PC-9 (cell line): Measurements from ENCODE around the gene MMP19. TPM values are rescaled to one million over a fixed set of nuclear protein-coding genes. Genes with fewer than 3 reads are reported as not detected.
"Not testable (repeated sequence)": the region's sequence is repeated elsewhere in the genome, so short reads cannot be mapped to it uniquely, and the experiment has no call there.

ENCODE experiments used
- BruUV-seq: library from RNA; stranded (reverse); fragments of 400-500 nt; replicated peaks from 2 replicates; lab custom pipeline; 2021; lab: Mats Ljungman, UMichigan
- CTCF ChIA-PET: fragments of 300-600 bp; sonication (Branson Sonifier 250); formaldehyde crosslinking; loops from one replicate; lab custom pipeline; 2022; ENCODE audit warnings: antibody characterized with exemption; lab: Charles Lee
- POLR2A ChIA-PET: fragments of 300-600 bp; sonication (Branson Sonifier 250); formaldehyde crosslinking; loops from one replicate; lab custom pipeline; 2022; ENCODE audit warnings: antibody characterized with exemption; ENCODE audit not compliant: unreplicated experiment; lab: Charles Lee
- DNase-seq, 2 experiments: peaks; one replicate each; pipeline versions ENCODE4 v3.0.0 to v3.0.0-alpha.2; 2015 to 2022; ENCODE audit warnings: mixed read lengths in 1 of 2
- H2AFZ ChIP-seq: fragments of 200-600 bp; sonication (generic); 2 replicates; pipeline ENCODE4 v1.8.1; 2017; ENCODE audit warnings: antibody characterized with exemption
- H3F3A ChIP-seq: fragments of 200-600 bp; sonication (generic); 2 replicates; pipeline ENCODE4 v1.8.1; 2017; ENCODE audit warnings: antibody characterized with exemption, mild to moderate bottlenecking, low read depth; ENCODE audit not compliant: insufficient read depth
- H3K27ac ChIP-seq: fragments of 200-600 bp; sonication (generic); 2 replicates; pipeline ENCODE4 v1.6.1; 2016; ENCODE audit warnings: mixed run types
- H3K27me3 ChIP-seq: fragments of 200-600 bp; sonication (generic); 2 replicates; pipeline ENCODE4 v1.6.1; 2016; ENCODE audit warnings: low read depth, mixed run types; ENCODE audit not compliant: insufficient read depth
- H3K36me3 ChIP-seq: fragments of 200-600 bp; sonication (generic); 2 replicates; pipeline ENCODE4 v1.6.1; 2016; ENCODE audit warnings: low read depth, mixed run types
- H3K4me1 ChIP-seq: fragments of 200-600 bp; sonication (generic); replicated peaks from 2 replicates; pipeline ENCODE4 v1.6.1; 2016; ENCODE audit warnings: mixed run types; ENCODE audit not compliant: insufficient read depth
- H3K4me2 ChIP-seq: fragments of 200-600 bp; sonication (generic); 2 replicates; pipeline ENCODE4 v1.6.1; 2017; ENCODE audit warnings: mixed run types
- H3K4me3 ChIP-seq: fragments of 200-600 bp; sonication (generic); 2 replicates; pipeline ENCODE4 v1.6.1; 2016; ENCODE audit warnings: mixed run types
- H3K79me2 ChIP-seq: fragments of 200-600 bp; sonication (generic); 2 replicates; pipeline ENCODE4 v1.6.1; 2017; ENCODE audit warnings: low read depth, mixed run types
- H3K9me2 ChIP-seq: fragments of 200-600 bp; sonication (generic); 2 replicates; pipeline ENCODE4 v1.8.1; 2017; ENCODE audit warnings: mild to moderate bottlenecking; ENCODE audit not compliant: insufficient read depth
- H3K9me3 ChIP-seq: fragments of 200-600 bp; sonication (generic); 2 replicates; pipeline ENCODE4 v1.8.1; 2016; ENCODE audit warnings: low read depth; ENCODE audit not compliant: insufficient read depth
- H4K20me1 ChIP-seq: fragments of 200-600 bp; sonication (generic); 2 replicates; pipeline ENCODE4 v1.8.1; 2017; ENCODE audit not compliant: insufficient read depth
- CTCF ChIP-seq: fragments of 200-600 bp; sonication (generic); conservative IDR thresholded peaks from 2 replicates; pipeline ENCODE4 v1.6.1; 2017; ENCODE audit warnings: mixed run types, antibody characterized with exemption, mild to moderate bottlenecking, moderate library complexity
- EZH2 ChIP-seq: fragments of 200-600 bp; sonication (generic); IDR thresholded peaks from 2 replicates; pipeline ENCODE4 v1.8.0; 2017; ENCODE audit warnings: antibody characterized with exemption, low read depth
- intact Hi-C: fragments of 100-400 bp; cut with micrococcal nuclease; formaldehyde crosslinking; loops from one replicate; pipeline ENCODE4 v1.10.0; 2022; ENCODE audit not compliant: unreplicated experiment
- total RNA-seq: library from RNA; stranded (reverse); gene quantifications from 2 replicates; pipeline ENCODE4 v1.2.3, GENCODE V29; 2021

Gene MMP19
- total RNA-seq, 1 experiment from 2014 or later: 0.83 TPM

- 0 out of 2 replicates have a peak, but pooled peaks cover 5% of the 10 kb centered on the region for H3K4me1 ChIP-seq
- no TSS peak for BruUV-seq
- no peaks in the 10 kb centered on the region for H3K9me2 ChIP-seq
- H3K4me3 ChIP-seq: no peak overlapping the region
- peaks cover 10% of the 10 kb centered on the region; the same call in 1 of the 2 replicates for H3K9me3 ChIP-seq
- H3K4me2 ChIP-seq: no peak overlapping the region
- no peaks in the 10 kb centered on the region for H3K36me3 ChIP-seq
- ChIA-PET POLR2A (no interaction called here), CTCF (interaction anchor here (0.6 to 0.7 kb wide), 2 partner anchors 49 to 149 kb away, joined by 3 to 8 read pairs; no protein-coding TSS in a partner anchor)
- H2AFZ ChIP-seq: no peak overlapping the region
- intact Hi-C loops: no loop called here
- H3K27ac ChIP-seq: no peak overlapping the region
- DNase-seq: no peak
- no peaks in the 10 kb centered on the region for H3K79me2 ChIP-seq
- no peaks in the 10 kb centered on the region; the same call in 1 of the 2 replicates for H4K20me1 ChIP-seq
- H3F3A ChIP-seq: peaks cover 6% of the 10 kb centered on the region; the same call in 1 of the 2 replicates
- no peaks in the 10 kb centered on the region for H3K27me3 ChIP-seq
- no peak for TF ChIP-seq CTCF
- no peak for TF ChIP-seq EZH2
Observed at GRCh38 chr12:55877824-55878223, 35.1 kb upstream of the MMP19 start.

- Histone ChIP-seq H3K4me2 (no peak overlapping the region), H3K4me3 (no peak overlapping the region), H3K79me2 (no peaks in the 10 kb centered on the region), H4K20me1 (no peaks in the 10 kb centered on the region), H3K9me3 (peaks cover 10% of the 10 kb centered on the region; the same call in 1 of the 2 replicates), H3K27me3 (no peaks in the 10 kb centered on the region), H3K4me1 (no peaks in the 10 kb centered on the region), H3K27ac (no peak overlapping the region), H3K9me2 (no peaks in the 10 kb centered on the region), H3K36me3 (no peaks in the 10 kb centered on the region), H2AFZ (no peak overlapping the region), H3F3A (0 out of 2 replicates have a peak, but pooled peaks cover under 1% of the 10 kb centered on the region)
- no peak for DNase-seq
- CTCF ChIA-PET: no interaction called here
- no peak for TF ChIP-seq CTCF
- TF ChIP-seq EZH2: no peak
- POLR2A ChIA-PET: interaction anchor here (0.7 kb wide), 1 partner anchor 29 kb away, joined by 8 read pairs; no protein-coding TSS in a partner anchor
- intact Hi-C loops: no loop called here
- no TSS peak for BruUV-seq
Observed at GRCh38 chr12:55875704-55876467, 33.1 kb upstream of the MMP19 start.

GRCh38 chr12:55874443-55874842 lies 31.7 kb upstream of the MMP19 start:
- Histone ChIP-seq H4K20me1 (no peaks in the 10 kb centered on the region), H3K4me2 (no peak overlapping the region), H3K9me3 (peaks cover 10% of the 10 kb centered on the region; the same call in 1 of the 2 replicates), H3K9me2 (no peaks in the 10 kb centered on the region), H3K36me3 (no peaks in the 10 kb centered on the region), H3K4me3 (no peak overlapping the region), H2AFZ (no peak overlapping the region), H3K4me1 (no peaks in the 10 kb centered on the region), H3F3A (no peaks in the 10 kb centered on the region), H3K27me3 (no peaks in the 10 kb centered on the region), H3K79me2 (no peaks in the 10 kb centered on the region), H3K27ac (no peak overlapping the region)
- POLR2A ChIA-PET: no interaction called here
- CTCF ChIA-PET: no interaction called here
- DNase-seq: no peak
- no TSS peak for BruUV-seq
- TF ChIP-seq CTCF (no peak), EZH2 (no peak)
- intact Hi-C loops: no loop called here

- CTCF ChIA-PET: interaction anchor here (0.5 kb wide), 1 partner anchor 10 kb away, joined by 3 read pairs; no protein-coding TSS in a partner anchor
- H3K4me2 ChIP-seq, H3K27ac ChIP-seq, H3F3A ChIP-seq, H3K36me3 ChIP-seq, H3K9me3 ChIP-seq, H4K20me1 ChIP-seq, H3K9me2 ChIP-seq, H3K27me3 ChIP-seq, POLR2A ChIA-PET, H2AFZ ChIP-seq, H3K79me2 ChIP-seq, BruUV-seq, H3K4me3 ChIP-seq, intact Hi-C loops, DNase-seq, H3K4me1 ChIP-seq: not testable (repeated sequence)
Observed at GRCh38 chr12:55866454-55867004, 23.8 kb upstream of the MMP19 start.
